HCT116 (cell line): ENCODE data around the gene GLYR1. TPM values are rescaled to one million over a fixed set of nuclear protein-coding genes. Genes with fewer than 3 reads are reported as not detected.
A peak's percentile ranks its signal among the peaks of the same experiment; 100 is the strongest.

Experiments used
- ATAC-seq: fragments of 200-7000 bp; cut with Tn5 transposase; 2 replicates; pipeline ENCODE4 v1.9.1; 2020; ENCODE audit warnings: mild to moderate bottlenecking, moderate library complexity
- BruUV-seq: library from RNA; stranded (reverse); fragments of 400-500 nt; replicated peaks from 2 replicates; lab custom pipeline; 2021; lab: Mats Ljungman, UMichigan
- CTCF ChIA-PET: fragments of 300-600 bp; sonication (Branson Sonifier 250); formaldehyde crosslinking; loops from one replicate; lab custom pipeline; 2021; ENCODE audit warnings: antibody characterized with exemption; lab: Charles Lee
- POLR2A ChIA-PET: fragments of 300-600, 350-600 bp; sonication (Branson Sonifier 250); formaldehyde crosslinking; loops from one replicate; lab custom pipeline; 2021; ENCODE audit warnings: antibody characterized with exemption; lab: Charles Lee
- RAD21 ChIA-PET, 2 experiments: fragments of 300-600 bp; sonication (Branson Sonifier 250); formaldehyde crosslinking; loops; one replicate each; lab custom pipeline; 2023; ENCODE audit warnings: low total read pairs in 2 of 2; ENCODE audit not compliant: uncharacterized antibody in 2 of 2, unreplicated experiment in 2 of 2, low non-redundant PET in 1 of 2; lab: Charles Lee
- DNase-seq: peaks from one replicate; pipeline ENCODE4 v3.0.0-alpha.2; 2010; ENCODE audit warnings: low read depth, low spot score
- H2AFZ ChIP-seq: fragments of 200-600 bp; shearing (Covaris generic), sonication (generic); 2 replicates; pipeline ENCODE4 v1.6.1; 2017; ENCODE audit warnings: low read depth, mixed run types, mixed read lengths, antibody characterized with exemption, low read length; ENCODE audit not compliant: poor library complexity, severe bottlenecking
- H3K27ac ChIP-seq: 2 replicates; pipeline ENCODE4 v1.5.1; 2012; ENCODE audit warnings: low read depth, low read length
- H3K27me3 ChIP-seq: fragments of 200-600 bp; sonication (generic); 2 replicates; pipeline ENCODE4 v1.6.1; 2016; ENCODE audit warnings: mixed run types, low read length, mixed read lengths; ENCODE audit not compliant: insufficient read depth
- H3K36me3 ChIP-seq, 2 experiments: fragments of 200-500 bp in 1 of 2; fragments of 200-600 bp in 1 of 2; sonication (Bioruptor generic) in 1 of 2; sonication (generic) in 1 of 2; 2 replicates each; pipeline versions ENCODE4 v1.5.1 to v1.6.1; 2014 to 2016; ENCODE audit warnings: low read length in 2 of 2, inconsistent platforms in 1 of 2, mixed read lengths in 1 of 2, mixed run types in 1 of 2; ENCODE audit not compliant: insufficient read depth in 2 of 2, control insufficient read depth in 1 of 2
- H3K4me1 ChIP-seq, 2 experiments: fragments of 200-600 bp in 1 of 2; sonication (generic) in 1 of 2; 2 replicates each; pipeline versions ENCODE4 v1.5.1 to v1.6.1; 2012 to 2017; ENCODE audit warnings: low read length in 2 of 2, inconsistent platforms in 1 of 2, mild to moderate bottlenecking in 1 of 2, mixed read lengths in 1 of 2, mixed run types in 1 of 2, moderate library complexity in 1 of 2; ENCODE audit not compliant: insufficient read depth in 2 of 2, control insufficient read depth in 1 of 2
- H3K4me2 ChIP-seq: fragments of 200-600 bp; sonication (generic); 2 replicates; pipeline ENCODE4 v1.6.1; 2017; ENCODE audit warnings: mixed run types, low read length, mixed read lengths
- H3K4me3 ChIP-seq, 2 experiments: fragments of 200-600 bp in 1 of 2; sonication (generic) in 1 of 2; replicated peaks in 1 of 2; 2 replicates each; pipeline ENCODE4 v1.5.1; 2011 to 2016; ENCODE audit warnings: low read length in 2 of 2, control low read depth in 1 of 2, low read depth in 1 of 2, mild to moderate bottlenecking in 1 of 2, mixed read lengths in 1 of 2, mixed run types in 1 of 2
- H3K79me2 ChIP-seq: fragments of 200-600 bp; sonication (generic); 2 replicates; pipeline ENCODE4 v1.6.1; 2017; ENCODE audit warnings: mild to moderate bottlenecking, mixed run types, low read length, moderate library complexity, mixed read lengths; ENCODE audit not compliant: insufficient read depth
- H3K9ac ChIP-seq: fragments of 200-600 bp; sonication (generic); 2 replicates; pipeline ENCODE4 v1.6.1; 2016; ENCODE audit warnings: low read length, mixed read lengths
- H3K9me2 ChIP-seq: fragments of 200-600 bp; sonication (generic), shearing (Covaris generic); 2 replicates; pipeline ENCODE4 v1.6.1; 2017; ENCODE audit warnings: mixed run types, mild to moderate bottlenecking, moderate library complexity; ENCODE audit not compliant: insufficient read depth
- H3K9me3 ChIP-seq, 2 experiments: fragments of 200-500 bp in 1 of 2; fragments of 200-600 bp in 1 of 2; sonication (Bioruptor generic) in 1 of 2; sonication (generic) in 1 of 2; 2 replicates each; pipeline ENCODE4 v1.6.1; 2014 to 2017; ENCODE audit warnings: low read length in 2 of 2, mixed read lengths in 2 of 2, inconsistent platforms in 1 of 2, low read depth in 1 of 2, mild to moderate bottlenecking in 1 of 2, mixed run types in 1 of 2, moderate library complexity in 1 of 2; ENCODE audit not compliant: control insufficient read depth in 1 of 2, insufficient read depth in 1 of 2
- H4K20me1 ChIP-seq: fragments of 200-600 bp; sonication (generic), shearing (Covaris generic); 2 replicates; pipeline ENCODE4 v1.6.1; 2017; ENCODE audit warnings: mixed run types, mild to moderate bottlenecking, moderate library complexity; ENCODE audit not compliant: insufficient read depth
- CTCF ChIP-seq, 3 experiments: fragments of 200-600 bp in 1 of 3; sonication (generic) in 1 of 3; IDR thresholded peaks in 2 of 3; conservative IDR thresholded peaks in 1 of 3; 2 replicates each; pipeline ENCODE4 v1.5.1; 2012 to 2017; ENCODE audit warnings: low read depth in 2 of 3, low read length in 2 of 3, antibody characterized with exemption in 1 of 3, borderline replicate concordance in 1 of 3, control low read depth in 1 of 3, mild to moderate bottlenecking in 1 of 3, mixed read lengths in 1 of 3, mixed run types in 1 of 3, moderate library complexity in 1 of 3; ENCODE audit not compliant: insufficient read depth in 1 of 3
- POLR2A ChIP-seq: IDR thresholded peaks from 2 replicates; pipeline ENCODE4 v1.7.0; 2011; ENCODE audit warnings: borderline replicate concordance; ENCODE audit not compliant: insufficient read depth, insufficient read length; ENCODE audit errors: extremely low read depth
- RAD21 ChIP-seq: IDR thresholded peaks from 2 replicates; pipeline ENCODE4 v1.6.1; 2012; ENCODE audit warnings: low read depth, mild to moderate bottlenecking
- SIN3A ChIP-seq: IDR thresholded peaks from 2 replicates; pipeline ENCODE4 v1.6.1; 2012; ENCODE audit warnings: low read depth
- SRF ChIP-seq: IDR thresholded peaks from 2 replicates; pipeline ENCODE4 v1.6.1; 2012; ENCODE audit warnings: low read depth
- ZNF274 ChIP-seq: fragments of 200-500 bp; sonication (Bioruptor generic); IDR thresholded peaks from 2 replicates; pipeline ENCODE4 v1.6.1; 2014; ENCODE audit warnings: mild to moderate bottlenecking, low read depth, low read length, inconsistent platforms
- intact Hi-C: fragments of 100-400 bp; cut with micrococcal nuclease; formaldehyde crosslinking; loops from 2 replicates; pipeline ENCODE4 v1.10.0; 2022
- total RNA-seq: library from RNA; stranded (reverse); gene quantifications from one replicate; pipeline ENCODE4 v1.2.1, GENCODE V29; 2021; ENCODE audit not compliant: unreplicated experiment

The GLYR1 gene
- total RNA-seq, 1 experiment from 2014 or later: 50.0 TPM

- H3K9me2 ChIP-seq: no peaks in the 10 kb centered on the region
- peak overlapping the region; percentile 92 to 93 for H3K4me3 ChIP-seq
- TF ChIP-seq SRF (no peak), SIN3A (no peak), ZNF274 (no peak), RAD21 (no peak), CTCF (IDR thresholded peaks at IDR 0.05 in 2 of 3, conservative IDR thresholded peaks at IDR 0.05 in 1 of 3; ENCODE audit: borderline replicate concordance in 1 of 3, insufficient read depth in 1 of 3, low read depth in 2 of 3, low read length in 2 of 3) (no peak), POLR2A (no peak)
- TF ChIP-seq, all 23 proteins: peak for 0
- ChIA-PET RAD21 (interaction anchor here in 1 of 2 experiments (1.2 kb wide), 1 partner anchor 35 kb away, joined by 3 read pairs; the partner anchor contains the start of gene ROGDI), POLR2A (interaction anchor here (0.7 to 1.1 kb wide), 3 partner anchors 22 to 152 kb away, joined by 3 to 8 read pairs (median 4); partner anchors contain the start of genes ANKS3 and DNAAF8), CTCF (interaction anchor here (1.3 kb wide), 1 partner anchor 144 kb away, joined by 4 read pairs; the partner anchor contains the start of gene MGRN1)
- Histone ChIP-seq H3K4me2 (peak overlapping the region; percentile 82), H3K27me3 (no peaks in the 10 kb centered on the region), H2AFZ (no peak overlapping the region), H4K20me1 (no peaks in the 10 kb centered on the region), H3K79me2 (peaks cover 21% of the 10 kb centered on the region; the same call in 1 of the 2 replicates), H3K9ac (peak overlapping the region; percentile 66), H3K9me3 (no peaks in the 10 kb centered on the region), H3K27ac (peak overlapping the region; percentile 56), H3K36me3 (peaks cover 5 to 10% of the 10 kb centered on the region in 2 experiments; a peak in 3 of 4 replicates), H3K4me1 (peaks cover 12 to 23% of the 10 kb centered on the region in 2 experiments)
- intact Hi-C loops: loop anchor here (1.0 to 5.0 kb wide), 3 partner anchors 33 to 179 kb away; partner anchors contain the start of genes ANKS3, DNAAF8, GLYR1 and UBN1
- DNase-seq (peak; percentile 8), ATAC-seq (no peak)
- BruUV-seq: no TSS peak
These were observed 79.1 kb downstream of the GLYR1 start for GRCh38 chr16:4767872-4768548.
